ENCODE measurements around the gene PPP1R18.
A peak's percentile ranks its signal among the peaks of the same experiment; 100 is the strongest.
"Not testable (repeated sequence)": the region's sequence is repeated elsewhere in the genome, so short reads cannot be mapped to it uniquely, and the experiment has no call there.

Gene PPP1R18, protein sequence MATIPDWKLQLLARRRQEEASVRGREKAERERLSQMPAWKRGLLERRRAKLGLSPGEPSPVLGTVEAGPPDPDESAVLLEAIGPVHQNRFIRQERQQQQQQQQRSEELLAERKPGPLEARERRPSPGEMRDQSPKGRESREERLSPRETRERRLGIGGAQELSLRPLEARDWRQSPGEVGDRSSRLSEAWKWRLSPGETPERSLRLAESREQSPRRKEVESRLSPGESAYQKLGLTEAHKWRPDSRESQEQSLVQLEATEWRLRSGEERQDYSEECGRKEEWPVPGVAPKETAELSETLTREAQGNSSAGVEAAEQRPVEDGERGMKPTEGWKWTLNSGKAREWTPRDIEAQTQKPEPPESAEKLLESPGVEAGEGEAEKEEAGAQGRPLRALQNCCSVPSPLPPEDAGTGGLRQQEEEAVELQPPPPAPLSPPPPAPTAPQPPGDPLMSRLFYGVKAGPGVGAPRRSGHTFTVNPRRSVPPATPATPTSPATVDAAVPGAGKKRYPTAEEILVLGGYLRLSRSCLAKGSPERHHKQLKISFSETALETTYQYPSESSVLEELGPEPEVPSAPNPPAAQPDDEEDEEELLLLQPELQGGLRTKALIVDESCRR

DNA sequence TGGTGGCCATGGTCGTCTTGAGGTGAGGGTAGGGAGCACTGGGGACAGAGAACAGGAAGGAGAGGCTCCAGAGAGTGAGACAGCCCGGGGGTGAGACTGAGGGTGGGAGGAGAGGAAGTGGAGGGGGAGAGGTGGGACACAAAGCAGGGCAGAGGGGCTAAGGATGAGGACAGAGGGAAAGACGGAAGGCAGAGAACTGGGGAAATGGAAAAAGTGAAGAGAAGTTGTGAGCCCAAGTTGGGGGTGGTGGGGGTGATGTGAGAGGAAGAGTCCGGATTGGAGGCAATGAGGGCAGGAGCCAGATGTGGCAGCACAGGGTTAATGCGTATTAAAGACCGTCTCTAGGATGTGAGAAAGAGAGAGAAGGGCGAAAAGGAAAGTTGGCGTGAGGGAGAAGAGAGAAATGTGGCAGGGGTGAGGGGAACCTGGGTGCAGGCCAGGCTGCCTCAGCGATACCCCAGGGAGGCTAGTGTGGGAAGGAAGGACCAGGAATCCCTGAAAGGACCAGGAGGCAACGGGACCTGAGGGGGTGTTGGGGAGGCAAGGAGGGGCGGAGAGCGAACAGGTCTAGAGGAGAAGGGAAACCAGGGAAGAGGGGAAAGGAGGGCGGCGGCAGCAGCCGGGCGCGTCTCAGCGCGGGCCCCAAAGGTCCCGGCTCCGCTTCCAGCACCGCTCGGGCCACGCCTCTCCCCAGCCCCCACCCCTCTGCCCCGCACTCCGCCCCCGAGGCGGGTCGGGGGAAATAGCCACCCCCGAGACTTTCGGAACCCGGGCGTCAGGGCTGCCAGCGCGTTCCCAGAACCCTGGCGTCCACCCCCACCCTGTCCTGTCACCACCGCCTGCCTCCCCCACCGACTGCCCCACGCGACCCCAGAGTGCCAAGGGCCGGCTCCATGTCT lies at the start of gene PPP1R18:
Gene PPP1R18 (minus strand): TSS at position 637 of the 899 bp plus-strand sequence. CDS start 627 bp downstream, at position 10.
- DNase-seq (ENCODE audit: low spot score): peak; percentile 32

DNA sequence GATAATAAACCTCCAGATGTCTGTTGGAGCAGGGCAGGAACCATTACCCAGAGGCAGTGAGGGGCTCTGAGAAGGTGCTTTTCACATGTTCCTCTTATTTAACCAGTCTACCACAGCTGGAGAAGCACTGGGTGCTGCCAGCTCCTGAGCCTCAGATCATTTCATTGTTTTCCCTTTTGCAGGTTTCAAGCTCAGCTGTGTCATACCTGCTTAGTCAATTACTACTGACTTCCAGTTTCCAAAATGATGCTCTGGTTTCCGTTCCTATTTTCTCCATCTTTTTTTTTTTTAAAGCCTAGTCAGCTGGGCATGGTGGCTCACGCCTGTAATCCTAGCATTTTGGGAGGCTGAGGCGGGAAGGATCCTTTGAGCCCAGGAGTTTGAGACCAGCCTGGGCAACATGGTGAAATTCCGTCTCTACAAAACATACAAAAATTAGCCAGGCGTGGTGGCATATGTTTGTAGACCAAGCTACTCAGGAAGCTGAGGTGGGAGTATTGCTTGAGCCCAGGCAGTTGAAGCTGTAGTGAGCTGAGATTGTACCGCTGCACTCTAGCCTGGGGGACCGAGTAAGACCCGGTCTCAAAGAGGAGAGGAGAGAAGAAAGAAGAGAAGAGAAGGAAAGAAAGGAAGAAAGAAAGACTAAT lies 49.3 kb upstream of the PPP1R18 start:
- DNase-seq (ENCODE audit: low spot score): no peak

DNA sequence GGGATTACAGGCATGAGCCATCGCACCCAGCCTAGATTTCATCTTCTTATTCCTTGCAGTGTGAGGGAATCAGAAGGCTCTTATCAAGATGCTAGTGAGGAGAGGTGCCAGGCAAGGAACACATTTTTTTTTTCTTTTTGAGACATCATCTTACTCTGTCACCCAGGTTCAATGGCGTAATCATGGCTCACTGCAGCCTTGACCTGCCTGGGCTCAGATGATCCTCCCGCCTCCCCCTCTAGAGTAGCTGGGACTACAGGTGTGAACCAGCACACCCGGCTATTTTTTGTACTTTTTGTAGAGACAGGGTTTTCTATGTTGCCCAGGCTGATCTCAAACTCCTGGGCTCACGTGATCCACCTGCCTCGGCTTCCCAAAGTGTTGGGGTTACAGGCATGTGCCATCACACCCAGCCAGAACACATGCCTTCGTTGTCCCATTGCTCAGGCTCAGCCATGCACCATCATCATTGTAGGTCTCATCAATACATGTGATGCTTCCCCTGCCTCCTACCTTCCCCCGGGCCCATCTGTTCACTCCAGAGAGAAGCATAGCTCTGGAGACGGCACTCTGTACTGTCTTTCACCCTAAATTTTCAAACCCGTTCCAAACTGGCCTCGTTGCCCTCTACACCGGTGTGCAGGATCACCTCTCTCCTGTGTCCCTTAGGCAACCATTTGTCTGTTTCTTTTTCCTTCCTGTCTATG lies 45.9 kb upstream of the PPP1R18 start:
- no peak for DNase-seq (ENCODE audit: low spot score)

DNA sequence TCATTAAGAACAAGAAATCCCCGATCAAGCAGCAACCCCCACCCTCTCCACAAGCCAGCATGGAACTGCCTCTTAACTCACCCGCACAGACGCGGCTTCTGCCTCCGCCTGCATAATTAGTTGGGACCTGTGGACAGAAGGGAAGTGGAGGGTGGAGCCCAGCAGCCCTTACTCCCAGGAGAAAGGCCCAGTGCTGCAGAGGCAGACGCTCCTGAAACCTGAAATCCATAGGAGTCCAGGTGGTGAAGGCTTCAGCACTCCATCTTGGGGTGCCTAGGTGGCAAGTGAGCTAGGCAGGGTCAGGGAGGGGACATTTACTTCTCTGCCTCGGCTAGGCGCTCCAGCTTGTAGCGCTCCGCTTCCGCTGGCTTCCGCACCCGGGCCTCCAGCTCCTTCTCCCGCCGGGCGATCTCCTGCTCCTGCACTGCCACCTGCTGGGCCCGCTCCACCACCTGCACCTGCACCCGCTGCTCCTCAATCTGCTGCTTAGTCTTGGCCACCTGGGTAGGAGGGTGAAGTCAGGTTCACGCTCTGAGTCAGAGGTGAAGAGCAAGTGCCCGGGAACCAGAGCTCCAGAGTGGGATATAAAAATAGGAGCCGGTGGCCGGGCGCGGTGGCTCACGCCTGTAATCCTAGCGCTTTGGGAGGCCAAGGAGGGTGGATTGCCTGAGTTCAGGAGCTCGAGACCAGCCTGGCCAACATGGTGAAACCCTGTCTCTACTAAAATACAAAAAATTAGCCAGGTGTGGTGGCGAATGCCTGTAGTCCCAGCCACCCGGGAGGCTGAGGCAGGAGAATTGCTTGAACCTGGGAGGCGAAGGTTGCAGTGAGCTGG lies 44.4 kb upstream of the PPP1R18 start:
- DNase-seq (ENCODE audit: low spot score): no peak

DNA sequence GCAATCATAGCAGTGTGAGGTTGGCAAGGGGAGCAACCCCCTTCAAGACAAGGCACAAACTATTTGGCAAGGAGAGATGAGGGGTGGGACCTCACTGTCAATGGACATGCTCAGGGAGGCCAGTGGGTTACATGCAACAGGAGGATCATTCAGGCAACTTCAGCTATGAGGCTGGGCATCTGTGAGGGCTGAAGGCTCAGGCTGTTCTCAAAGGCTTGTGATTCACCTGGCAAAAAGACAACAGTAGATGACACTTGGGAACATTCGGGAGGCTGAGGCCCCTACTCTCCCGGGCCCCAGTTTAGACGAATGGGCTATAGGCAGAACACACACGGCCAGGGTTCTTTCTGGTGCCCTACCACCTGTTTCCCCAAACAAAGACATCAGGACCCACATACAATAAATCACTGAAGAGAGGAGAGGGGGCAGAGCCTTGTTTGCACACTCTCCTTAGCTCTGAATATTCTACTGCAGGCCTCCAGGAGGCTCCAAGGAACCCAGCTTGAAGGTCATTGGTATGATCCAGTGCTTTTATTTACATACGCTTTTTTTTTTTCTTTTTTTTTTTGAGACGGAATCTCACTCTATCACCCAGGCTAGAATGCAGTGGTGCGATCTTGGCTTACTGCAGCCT lies 41.6 kb upstream of the PPP1R18 start:
- DNase-seq (ENCODE audit: low spot score): no peak

DNA sequence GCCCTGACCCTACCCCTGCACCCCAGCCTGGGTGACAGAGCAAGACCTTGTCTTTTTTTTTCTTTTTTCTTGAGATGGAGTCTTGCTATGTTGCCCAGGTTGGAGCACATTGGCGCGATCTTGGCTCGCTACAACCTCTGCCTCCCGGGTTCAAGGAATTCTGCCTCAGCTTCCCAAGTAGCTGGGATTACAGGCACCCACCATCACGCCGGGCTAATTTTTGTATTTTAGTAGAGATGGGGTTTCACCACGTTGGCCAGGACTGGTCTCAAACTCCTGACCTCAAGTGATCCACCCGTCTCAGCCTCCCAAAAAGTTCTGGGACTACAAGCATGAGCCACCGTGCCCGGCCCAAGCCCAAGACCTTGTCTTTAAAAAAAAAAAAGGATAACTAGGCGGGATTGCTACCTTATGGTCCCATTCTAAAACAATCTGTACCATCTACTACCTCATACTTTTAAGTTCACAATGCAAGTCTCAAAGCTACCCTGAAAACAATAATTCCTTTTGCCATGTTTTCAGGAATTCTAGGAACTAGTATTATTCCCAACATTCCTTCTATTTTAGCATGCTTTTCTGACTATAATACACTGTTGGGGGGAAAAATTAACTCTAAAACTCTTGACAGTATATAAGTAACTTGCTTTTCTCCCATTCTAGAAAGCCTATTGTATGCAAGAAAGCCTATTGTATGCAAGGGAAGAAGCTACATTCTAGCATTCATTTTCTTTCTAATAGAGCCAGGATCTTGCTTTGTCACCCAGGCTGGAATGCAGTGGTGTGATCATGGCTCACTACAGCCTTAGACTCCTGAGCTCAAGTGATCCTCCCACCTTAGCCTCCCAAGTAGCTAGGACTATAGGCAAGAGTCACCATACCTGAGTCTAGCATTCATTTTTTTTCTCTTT lies 40.3 kb upstream of the PPP1R18 start:
- DNase-seq (ENCODE audit: low spot score): no peak

DNA sequence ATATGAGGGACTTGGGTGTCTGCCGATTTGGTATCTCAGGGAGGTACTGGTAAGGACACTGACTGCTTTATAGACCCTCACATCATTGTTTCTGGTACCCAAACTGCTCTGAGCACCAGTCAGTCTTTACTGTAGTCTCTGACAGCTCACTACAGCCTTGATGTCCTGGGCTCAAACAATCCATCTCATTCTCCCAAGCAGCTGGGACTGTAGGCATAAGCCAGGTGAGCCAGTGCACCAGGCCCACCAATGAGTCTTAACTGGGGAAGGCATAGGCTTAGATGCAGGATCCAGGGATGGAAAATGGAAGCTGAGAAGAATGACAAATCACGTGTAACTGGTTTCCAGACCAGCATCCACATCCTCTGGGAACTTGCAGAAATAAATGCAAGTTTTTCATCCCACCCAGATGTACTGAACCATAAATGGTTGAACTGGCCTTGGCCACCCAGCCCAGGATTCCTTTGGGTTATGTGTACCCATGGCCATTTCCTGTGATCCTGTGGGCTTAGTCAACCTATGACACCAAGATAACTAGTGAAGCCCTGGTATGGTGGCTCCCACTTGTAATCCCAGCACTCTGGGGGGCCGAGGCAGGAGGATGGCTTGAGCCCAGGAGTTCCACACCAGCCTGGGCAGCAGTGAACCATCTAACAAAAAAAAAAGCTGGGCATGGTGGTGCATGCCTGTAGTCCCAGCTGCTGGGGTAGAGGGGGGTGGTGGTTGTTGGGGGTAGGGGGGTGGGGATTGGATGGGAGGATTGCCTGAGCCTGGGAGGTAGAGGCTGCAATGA lies 39.5 kb upstream of the PPP1R18 start:
- DNase-seq (ENCODE audit: low spot score): no peak

DNA sequence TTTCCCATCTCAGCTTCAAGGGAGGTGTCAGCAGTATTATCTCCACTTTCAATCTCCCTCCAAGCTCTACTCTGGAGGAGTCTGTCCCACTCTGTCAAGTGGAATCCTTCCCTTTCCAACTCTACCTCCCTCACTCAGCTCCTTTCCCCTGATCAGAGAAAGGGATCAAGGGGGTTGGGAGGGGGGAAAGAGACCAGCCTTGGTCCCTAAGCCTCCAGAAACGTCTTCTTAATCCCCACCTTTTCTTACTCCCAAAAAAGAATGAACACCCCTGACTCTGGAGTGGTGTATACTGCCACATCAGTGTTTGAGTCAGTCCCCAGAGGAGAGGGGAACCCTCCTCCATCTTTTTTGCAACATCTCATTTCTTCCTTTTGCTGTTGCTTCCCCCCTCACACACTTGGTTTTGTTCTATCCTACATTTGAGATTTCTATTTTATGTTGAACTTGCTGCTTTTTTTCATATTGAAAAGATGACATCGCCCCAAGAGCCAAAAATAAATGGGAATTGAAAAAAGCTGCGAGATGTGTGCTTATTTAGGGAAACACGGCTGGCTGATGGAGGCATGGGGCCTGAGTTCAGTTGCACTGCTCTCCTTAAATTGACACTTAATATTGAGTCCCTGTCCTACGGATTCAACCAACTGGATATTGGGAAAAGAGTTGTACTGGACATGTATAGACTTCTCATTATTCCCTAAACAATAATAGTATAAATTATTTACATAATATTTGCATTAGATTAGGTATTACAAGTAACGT lies 38.6 kb upstream of the PPP1R18 start:
- no peak for DNase-seq (ENCODE audit: low spot score)

DNA sequence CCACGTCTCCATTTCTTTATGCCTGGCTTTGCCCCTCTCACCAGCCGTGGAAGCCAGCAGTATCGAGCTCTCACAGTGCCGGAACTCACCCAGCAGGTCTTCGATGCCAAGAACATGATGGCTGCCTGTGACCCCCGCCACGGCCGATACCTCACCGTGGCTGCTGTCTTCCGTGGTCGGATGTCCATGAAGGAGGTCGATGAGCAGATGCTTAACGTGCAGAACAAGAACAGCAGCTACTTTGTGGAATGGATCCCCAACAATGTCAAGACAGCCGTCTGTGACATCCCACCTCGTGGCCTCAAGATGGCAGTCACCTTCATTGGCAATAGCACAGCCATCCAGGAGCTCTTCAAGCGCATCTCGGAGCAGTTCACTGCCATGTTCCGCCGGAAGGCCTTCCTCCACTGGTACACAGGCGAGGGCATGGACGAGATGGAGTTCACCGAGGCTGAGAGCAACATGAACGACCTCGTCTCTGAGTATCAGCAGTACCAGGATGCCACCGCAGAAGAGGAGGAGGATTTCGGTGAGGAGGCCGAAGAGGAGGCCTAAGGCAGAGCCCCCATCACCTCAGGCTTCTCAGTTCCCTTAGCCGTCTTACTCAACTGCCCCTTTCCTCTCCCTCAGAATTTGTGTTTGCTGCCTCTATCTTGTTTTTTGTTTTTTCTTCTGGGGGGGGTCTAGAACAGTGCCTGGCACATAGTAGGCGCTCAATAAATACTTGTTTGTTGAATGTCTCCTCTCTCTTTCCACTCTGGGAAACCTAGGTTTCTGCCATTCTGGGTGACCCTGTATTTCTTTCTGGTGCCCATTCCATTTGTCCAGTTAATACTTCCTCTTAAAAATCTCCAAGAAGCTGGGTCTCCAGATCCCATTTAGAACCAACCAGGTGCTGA lies 37.6 kb upstream of the PPP1R18 start:
- DNase-seq (ENCODE audit: low spot score): not testable (repeated sequence)

DNA sequence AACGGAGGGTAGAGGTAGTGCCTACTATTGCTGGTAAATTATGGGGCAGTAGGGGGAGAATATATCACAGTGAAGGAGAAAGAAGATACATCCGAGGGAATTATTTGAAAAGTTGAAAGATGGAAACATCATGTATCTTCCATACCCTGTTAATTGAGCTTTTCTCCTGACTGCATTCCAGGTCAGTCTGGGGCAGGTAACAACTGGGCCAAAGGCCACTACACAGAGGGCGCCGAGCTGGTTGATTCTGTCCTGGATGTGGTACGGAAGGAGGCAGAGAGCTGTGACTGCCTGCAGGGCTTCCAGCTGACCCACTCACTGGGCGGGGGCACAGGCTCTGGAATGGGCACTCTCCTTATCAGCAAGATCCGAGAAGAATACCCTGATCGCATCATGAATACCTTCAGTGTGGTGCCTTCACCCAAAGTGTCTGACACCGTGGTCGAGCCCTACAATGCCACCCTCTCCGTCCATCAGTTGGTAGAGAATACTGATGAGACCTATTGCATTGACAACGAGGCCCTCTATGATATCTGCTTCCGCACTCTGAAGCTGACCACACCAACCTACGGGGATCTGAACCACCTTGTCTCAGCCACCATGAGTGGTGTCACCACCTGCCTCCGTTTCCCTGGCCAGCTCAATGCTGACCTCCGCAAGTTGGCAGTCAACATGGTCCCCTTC lies 36.9 kb upstream of the PPP1R18 start:
- not testable (repeated sequence) for DNase-seq (ENCODE audit: low spot score)

DNA sequence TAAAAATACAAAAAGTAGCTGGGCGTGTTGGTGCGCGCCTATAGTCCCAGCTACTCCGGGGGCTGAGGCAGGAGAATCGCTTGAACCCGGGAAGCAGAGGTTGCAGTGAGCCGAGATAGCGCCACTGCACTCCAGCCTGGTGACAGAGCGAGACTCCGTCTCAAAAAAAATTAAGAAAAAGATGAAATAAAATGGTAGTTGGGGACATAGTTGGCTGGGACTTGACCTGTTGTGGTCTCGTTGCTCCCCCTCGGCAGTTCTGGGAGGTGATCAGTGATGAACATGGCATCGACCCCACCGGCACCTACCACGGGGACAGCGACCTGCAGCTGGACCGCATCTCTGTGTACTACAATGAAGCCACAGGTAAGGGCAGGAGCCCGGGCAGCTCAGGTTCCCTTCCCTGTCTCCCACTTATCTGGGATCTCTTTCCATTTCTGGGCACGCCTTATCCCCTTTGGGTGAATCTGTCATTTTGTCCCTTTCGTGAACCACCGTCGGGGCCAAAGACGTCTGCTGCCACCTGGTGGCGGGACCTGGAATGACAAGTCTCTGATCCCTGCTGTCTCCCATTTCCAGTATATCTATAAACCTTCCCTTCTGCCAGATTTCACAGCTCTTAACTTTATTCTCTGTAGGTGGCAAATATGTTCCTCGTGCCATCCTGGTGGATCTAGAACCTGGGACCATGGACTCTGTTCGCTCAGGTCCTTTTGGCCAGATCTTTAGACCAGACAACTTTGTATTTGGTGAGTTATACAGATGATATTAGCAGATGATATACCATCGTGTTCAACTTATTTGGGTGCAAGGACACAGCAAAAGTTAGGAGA lies 36.1 kb upstream of the PPP1R18 start:
- peak; percentile 80 for DNase-seq (ENCODE audit: low spot score)

DNA sequence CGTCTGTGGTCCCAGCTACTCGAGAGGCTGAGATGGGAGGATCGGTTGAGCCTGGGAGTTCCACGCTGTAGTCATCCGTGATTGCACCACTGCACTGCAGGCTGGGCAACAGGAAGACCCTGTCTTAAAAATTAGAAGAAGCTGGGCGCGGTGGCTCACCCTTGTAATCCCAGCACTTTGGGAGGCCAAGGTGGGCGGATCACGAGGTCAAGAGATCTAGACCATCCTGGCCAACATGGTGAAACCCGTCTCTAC lies 35.5 kb upstream of the PPP1R18 start:
- not testable (repeated sequence) for DNase-seq (ENCODE audit: low spot score)

DNA sequence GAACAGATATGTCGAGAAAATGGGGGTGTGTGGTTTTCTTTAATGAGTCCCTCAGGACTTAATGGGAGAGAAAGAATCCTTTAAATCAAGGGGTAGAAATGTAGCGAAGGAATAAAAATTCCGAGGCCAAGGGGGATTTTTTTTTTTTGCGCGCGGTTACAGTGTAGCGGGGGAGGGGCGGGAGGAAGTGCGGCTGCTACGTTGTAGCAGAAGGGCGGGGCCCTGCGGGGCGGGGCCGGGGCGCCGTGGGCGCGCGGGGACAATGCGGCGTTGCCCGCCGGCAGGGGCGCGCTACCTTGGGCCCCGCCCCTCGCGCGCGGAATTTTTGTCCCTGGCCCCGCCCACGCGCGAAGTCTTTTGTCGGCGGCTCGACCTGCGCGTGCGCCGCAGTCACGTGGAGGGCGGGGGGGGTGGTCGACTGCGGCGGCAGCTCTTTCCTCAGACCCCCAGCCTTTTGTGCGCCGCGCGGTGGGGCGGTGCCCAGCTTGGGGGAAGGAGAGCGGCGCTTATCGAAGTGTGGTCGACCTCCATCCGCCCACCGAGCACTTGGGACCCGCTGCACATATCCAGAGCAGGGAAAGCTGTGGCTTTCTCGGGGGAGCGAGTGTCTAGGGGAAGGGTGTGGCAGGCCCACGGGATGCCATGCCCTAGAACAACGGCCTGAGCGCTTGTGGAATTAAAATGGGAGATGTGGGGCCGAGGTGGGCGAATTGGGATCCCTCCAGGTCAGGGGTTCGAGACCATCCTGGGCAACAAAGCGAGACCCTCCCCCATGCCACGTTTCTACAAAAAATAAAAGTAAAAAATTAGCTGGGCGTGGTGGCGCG lies 35.0 kb upstream of the PPP1R18 start:
- DNase-seq (ENCODE audit: low spot score): peak; percentile 76

DNA sequence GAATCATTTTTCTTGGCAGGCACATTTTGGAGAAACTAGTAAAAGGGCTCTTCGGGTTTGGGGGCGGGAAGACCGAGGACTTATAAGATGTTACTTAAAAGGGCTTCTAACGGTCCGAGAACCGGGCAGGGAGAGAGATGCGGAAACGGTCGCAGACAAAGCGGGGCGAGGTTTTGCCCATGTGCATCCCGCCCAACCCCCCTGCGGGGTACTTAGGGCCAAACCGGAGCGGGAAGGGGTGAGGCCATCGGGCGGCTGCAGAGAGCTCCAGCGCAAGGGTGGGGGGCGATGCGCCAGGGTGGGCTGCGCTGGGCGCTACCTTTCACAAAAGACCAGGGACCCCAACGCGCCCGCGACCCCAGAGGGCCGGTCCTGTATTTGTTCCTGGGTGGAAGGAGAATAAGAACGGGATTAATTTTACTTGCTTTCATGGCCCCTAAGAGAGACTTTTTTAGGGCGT lies 34.3 kb upstream of the PPP1R18 start:
- peak; percentile 62 for DNase-seq (ENCODE audit: low spot score)

Data from pons (tissue), 1 donor.